IMR-90 (cell line): ENCODE measurements around the gene FAM204A. TPM values are rescaled to one million over a fixed set of nuclear protein-coding genes. Genes with fewer than 3 reads are reported as not detected.

ENCODE experiments used
- ATAC-seq: fragments of 200-7000 bp; cut with Tn5 transposase; 2 replicates; pipeline ENCODE4 v1.9.1; 2020; ENCODE audit warnings: low read depth, mild to moderate bottlenecking, moderate library complexity
- BruUV-seq: library from RNA; stranded (reverse); fragments of 400-500 nt; replicated peaks from 2 replicates; lab custom pipeline; 2021; lab: Mats Ljungman, UMichigan
- CTCF ChIA-PET: fragments of 300-600 bp; formaldehyde crosslinking; extraction: SDS; loops from one replicate; lab custom pipeline; 2021; ENCODE audit warnings: antibody characterized with exemption; lab: Yijun Ruan, JAX
- POLR2A ChIA-PET: fragments of 300-600 bp; sonication (Branson Sonifier 250); formaldehyde crosslinking; loops from one replicate; lab custom pipeline; 2022; ENCODE audit warnings: antibody characterized with exemption; ENCODE audit not compliant: unreplicated experiment; lab: Charles Lee
- DNase-seq: peaks from one replicate; pipeline ENCODE4 v3.0.0; 2013
- H2AFZ ChIP-seq: replicated peaks from 2 replicates; pipeline ENCODE3; 2013; ENCODE audit warnings: low read length, mild to moderate bottlenecking; ENCODE audit not compliant: poor library complexity
- H2AK5ac ChIP-seq: 2 replicates; pipeline ENCODE4 v1.6.1; 2013; ENCODE audit warnings: low read depth, low read length, inconsistent platforms
- H2AK9ac ChIP-seq: replicated peaks from 2 replicates; pipeline ENCODE3; 2013; ENCODE audit warnings: mild to moderate bottlenecking, low read depth, low read length, moderate library complexity; ENCODE audit not compliant: poor library complexity
- H2BK120ac ChIP-seq: 2 replicates; pipeline ENCODE4 v1.6.1; 2013; ENCODE audit warnings: low read depth, low read length, inconsistent platforms
- H2BK15ac ChIP-seq: 3 replicates; pipeline ENCODE4 v1.6.1; 2013; ENCODE audit warnings: low read depth, low read length, inconsistent platforms
- H2BK20ac ChIP-seq: 2 replicates; pipeline ENCODE4 v1.6.1; 2013; ENCODE audit warnings: low read depth, mild to moderate bottlenecking, inconsistent platforms, low read length, moderate library complexity
- H2BK5ac ChIP-seq: 2 replicates; pipeline ENCODE4 v1.6.1; 2013; ENCODE audit warnings: mild to moderate bottlenecking, low read depth, low read length, inconsistent platforms; ENCODE audit not compliant: poor library complexity, severe bottlenecking
- H3K14ac ChIP-seq: replicated peaks from 2 replicates; pipeline ENCODE4 v1.6.1; 2013; ENCODE audit warnings: low read depth, low read length, inconsistent platforms
- H3K18ac ChIP-seq: 2 replicates; pipeline ENCODE4 v1.6.1; 2013; ENCODE audit warnings: low read depth, low read length, control low read depth
- H3K23ac ChIP-seq: 2 replicates; pipeline ENCODE4 v1.6.1; 2013; ENCODE audit warnings: low read depth, low read length, inconsistent platforms
- H3K27ac ChIP-seq: 2 replicates; pipeline ENCODE4 v1.5.1; 2013; ENCODE audit warnings: mild to moderate bottlenecking, control low read depth, low read length; ENCODE audit not compliant: insufficient read depth
- H3K27me3 ChIP-seq: 2 replicates; pipeline ENCODE4 v1.6.1; 2013; ENCODE audit warnings: low read length; ENCODE audit not compliant: control insufficient read depth, insufficient read depth
- H3K36me3 ChIP-seq: 2 replicates; pipeline ENCODE4 v1.6.1; 2013; ENCODE audit warnings: low read length, mixed read lengths; ENCODE audit not compliant: control insufficient read depth, insufficient read depth
- H3K4ac ChIP-seq: 2 replicates; pipeline ENCODE4 v1.6.1; 2013; ENCODE audit warnings: low read depth, low read length, inconsistent platforms
- H3K4me1 ChIP-seq: 2 replicates; pipeline ENCODE4 v1.6.1; 2013; ENCODE audit warnings: low read length, mixed read lengths; ENCODE audit not compliant: control insufficient read depth, insufficient read depth
- H3K4me2 ChIP-seq: 2 replicates; pipeline ENCODE4 v1.6.1; 2013; ENCODE audit warnings: low read depth, mild to moderate bottlenecking, control low read depth, low read length, moderate library complexity
- H3K4me3 ChIP-seq: 2 replicates; pipeline ENCODE4 v1.5.1; 2013; ENCODE audit warnings: low read depth, mild to moderate bottlenecking, control low read depth, low read length, moderate library complexity; ENCODE audit not compliant: insufficient read depth
- H3K56ac ChIP-seq: 2 replicates; pipeline ENCODE4 v1.6.1; 2013; ENCODE audit warnings: low read length, inconsistent platforms; ENCODE audit not compliant: insufficient read depth; ENCODE audit errors: extremely low read depth
- H3K79me1 ChIP-seq, 2 experiments: 2 replicates each; pipeline ENCODE4 v1.6.1; 2013; ENCODE audit warnings: low read length in 2 of 2, inconsistent platforms in 1 of 2, low read depth in 1 of 2
- H3K9ac ChIP-seq: 2 replicates; pipeline ENCODE4 v1.6.1; 2013; ENCODE audit warnings: low read depth, low read length, control low read depth
- H3K9me1 ChIP-seq: 2 replicates; pipeline ENCODE4 v1.6.1; 2013; ENCODE audit warnings: low read length, inconsistent platforms; ENCODE audit not compliant: insufficient read depth
- H3K9me3 ChIP-seq: 2 replicates; pipeline ENCODE4 v1.6.1; 2013; ENCODE audit warnings: low read length; ENCODE audit not compliant: control insufficient read depth, insufficient read depth
- H4K20me1 ChIP-seq: 2 replicates; pipeline ENCODE4 v1.6.1; 2013; ENCODE audit warnings: low read length, inconsistent platforms; ENCODE audit not compliant: insufficient read depth
- H4K5ac ChIP-seq: 2 replicates; pipeline ENCODE4 v1.6.1; 2013; ENCODE audit warnings: mild to moderate bottlenecking, low read depth, low read length, control low read depth
- H4K8ac ChIP-seq, 2 experiments: 2 replicates each; pipeline ENCODE4 v1.6.1; 2013; ENCODE audit warnings: low read depth in 2 of 2, low read length in 2 of 2, control low read depth in 1 of 2, inconsistent platforms in 1 of 2
- H4K91ac ChIP-seq: 2 replicates; pipeline ENCODE4 v1.6.1; 2013; ENCODE audit warnings: low read depth, low read length, inconsistent platforms; ENCODE audit not compliant: insufficient read depth
- CHD1 ChIP-seq: IDR thresholded peaks from 2 replicates; pipeline ENCODE4 v1.6.1; 2012; ENCODE audit warnings: low read depth, low read length, improper control_type of control experiment
- FOS ChIP-seq: fragments of 150-350 bp; IDR thresholded peaks from 2 replicates; pipeline ENCODE4 v1.6.1; 2016; ENCODE audit warnings: low read depth, low read length
- MAFK ChIP-seq: IDR thresholded peaks from 2 replicates; pipeline ENCODE4 v1.6.1; 2012; ENCODE audit warnings: low read depth, low read length, improper control_type of control experiment
- NFE2L2 ChIP-seq: fragments of 150-350 bp; IDR thresholded peaks from 2 replicates; pipeline ENCODE4 v1.6.1; 2016; ENCODE audit warnings: low read depth, mild to moderate bottlenecking, low read length
- RAD21 ChIP-seq: IDR thresholded peaks from 2 replicates; pipeline ENCODE4 v1.6.1; 2012; ENCODE audit warnings: low read length, improper control_type of control experiment
- RFX5 ChIP-seq: IDR thresholded peaks from 2 replicates; pipeline ENCODE4 v1.8.0; 2012; ENCODE audit warnings: low read depth, mild to moderate bottlenecking, low read length, moderate library complexity
- SMC3 ChIP-seq: fragments of 150-350 bp; IDR thresholded peaks from 2 replicates; pipeline ENCODE4 v1.6.1; 2016; ENCODE audit warnings: low read depth, mild to moderate bottlenecking, antibody characterized with exemption, low read length, moderate library complexity
- WGBS, 2 experiments: methylation state at CpG; one replicate each; pipeline versions ENCODE4 v1.1.5 to v1.1.7; 2013; ENCODE audit warnings: missing lambda C conversion rate in 2 of 2; ENCODE audit not compliant: insufficient read length in 1 of 2; ENCODE audit errors: extremely low coverage in 2 of 2; 5-methylcytosine and 5-hydroxymethylcytosine counted together
- dilution Hi-C: fragments of 300-500 bp; cut with HindIII; formaldehyde crosslinking; loops from one replicate; pipeline ENCODE4 v1.14.3; 2018; ENCODE audit warnings: low sequenced_read_pairs; ENCODE audit not compliant: unreplicated experiment
- in situ Hi-C: fragments of 300-500 bp; cut with MboI; formaldehyde crosslinking; loops from 3 replicates; pipeline ENCODE4 v1.14.3; 2019; ENCODE audit warnings: low sequenced_read_pairs, inconsistent platforms, mixed read lengths
- intact Hi-C: fragments of 100-400 bp; cut with micrococcal nuclease; formaldehyde crosslinking; loops from 2 replicates; pipeline ENCODE4 v1.10.0; 2022
- polyA plus RNA-seq, 3 experiments: library from polyadenylated mRNA; depleted of rRNA; stranded (reverse); fragments of >200 nt; gene quantifications; 2 replicates each; pipeline ENCODE4 v1.2.3, GENCODE V29; 2012; ENCODE audit warnings: low replicate concordance in 1 of 3
- total RNA-seq: library from RNA; depleted of rRNA; stranded (reverse); fragments of >200 nt; gene quantifications from 2 replicates; pipeline ENCODE4 v1.2.3, GENCODE V29; 2012

Gene FAM204A
- total and polyA plus RNA-seq, 2 of the 4 experiments (the other 2 are of a cell fraction): 23.6 to 54.3 TPM

GRCh38 chr10:118307220-118307619, 34.9 kb downstream of the FAM204A start:
- no peak overlapping the region for H3K4me2 ChIP-seq
- H3K27me3 ChIP-seq: no peaks in the 10 kb centered on the region
- H4K91ac ChIP-seq: no peak overlapping the region
- BruUV-seq: no TSS peak
- no peaks in the 10 kb centered on the region for H3K9me3 ChIP-seq
- no peak overlapping the region for H3K56ac ChIP-seq
- H4K8ac ChIP-seq: no peak overlapping the region
- dilution Hi-C loops (no loop called here), intact Hi-C loops (no loop called here), in situ Hi-C loops (no loop called here)
- H2BK5ac ChIP-seq: no peak overlapping the region
- no peak overlapping the region for H3K14ac ChIP-seq
- H3K9me1 ChIP-seq: no peaks in the 10 kb centered on the region; the same call in 1 of the 2 replicates
- no peak overlapping the region for H2BK20ac ChIP-seq
- no peak overlapping the region for H2BK120ac ChIP-seq
- POLR2A ChIA-PET: no interaction called here
- H3K27ac ChIP-seq: no peak overlapping the region
- peaks cover 11% of the 10 kb centered on the region for H3K36me3 ChIP-seq
- H3K79me1 ChIP-seq: 0 out of 4 replicates have a peak, but pooled peaks cover 0 to 3% of the 10 kb centered on the region in 2 experiments
- H3K4me1 ChIP-seq: peaks cover 13% of the 10 kb centered on the region
- no peak overlapping the region for H3K4ac ChIP-seq
- H2AK9ac ChIP-seq: no peak overlapping the region
- TF ChIP-seq RAD21 (no peak), CHD1 (no peak), FOS (no peak), MAFK (no peak), NFE2L2 (no peak), RFX5 (no peak), SMC3 (no peak)
- no peak overlapping the region for H2BK15ac ChIP-seq
- CTCF ChIA-PET: no interaction called here
- H3K4me3 ChIP-seq: no peak overlapping the region
- no peak overlapping the region for H3K23ac ChIP-seq
- no CpG with 5 or more reads among the region's 1 CpG for WGBS, 2 experiments
- ATAC-seq (no peak), DNase-seq (no peak)
- H2AFZ ChIP-seq: no peak overlapping the region
- H4K20me1 ChIP-seq: no peaks in the 10 kb centered on the region
- no peak overlapping the region for H3K18ac ChIP-seq
- no peak overlapping the region for H3K9ac ChIP-seq
- no peak overlapping the region for H4K5ac ChIP-seq
- H2AK5ac ChIP-seq: no peak overlapping the region
